HCT116 (cell line): ENCODE data around the gene UTP18. TPM values are rescaled to one million over a fixed set of nuclear protein-coding genes. Genes with fewer than 3 reads are reported as not detected.

ENCODE experiments used
- ATAC-seq: fragments of 200-7000 bp; cut with Tn5 transposase; 2 replicates; pipeline ENCODE4 v1.9.1; 2020; ENCODE audit warnings: mild to moderate bottlenecking, moderate library complexity
- Bru-seq: library from RNA; stranded (reverse); fragments of 400-500 nt; gene quantifications from one replicate; lab custom pipeline; 2021; lab: Mats Ljungman, UMichigan
- BruChase-seq, 2 experiments: library from RNA; stranded (reverse); fragments of 400-500 nt; gene quantifications; one replicate each; lab custom pipeline; 2021; lab: Mats Ljungman, UMichigan
- BruUV-seq: library from RNA; stranded (reverse); fragments of 400-500 nt; replicated peaks from 2 replicates; lab custom pipeline; 2021; lab: Mats Ljungman, UMichigan
- CTCF ChIA-PET: fragments of 300-600 bp; sonication (Branson Sonifier 250); formaldehyde crosslinking; loops from one replicate; lab custom pipeline; 2021; ENCODE audit warnings: antibody characterized with exemption; lab: Charles Lee
- POLR2A ChIA-PET: fragments of 300-600, 350-600 bp; sonication (Branson Sonifier 250); formaldehyde crosslinking; loops from one replicate; lab custom pipeline; 2021; ENCODE audit warnings: antibody characterized with exemption; lab: Charles Lee
- RAD21 ChIA-PET, 2 experiments: fragments of 300-600 bp; sonication (Branson Sonifier 250); formaldehyde crosslinking; loops; one replicate each; lab custom pipeline; 2023; ENCODE audit warnings: low total read pairs in 2 of 2; ENCODE audit not compliant: uncharacterized antibody in 2 of 2, unreplicated experiment in 2 of 2, low non-redundant PET in 1 of 2; lab: Charles Lee
- DNase-seq: peaks from one replicate; pipeline ENCODE4 v3.0.0-alpha.2; 2010; ENCODE audit warnings: low read depth, low spot score
- H2AFZ ChIP-seq: fragments of 200-600 bp; shearing (Covaris generic), sonication (generic); 2 replicates; pipeline ENCODE4 v1.6.1; 2017; ENCODE audit warnings: low read depth, mixed run types, mixed read lengths, antibody characterized with exemption, low read length; ENCODE audit not compliant: poor library complexity, severe bottlenecking
- H3K27ac ChIP-seq: 2 replicates; pipeline ENCODE4 v1.5.1; 2012; ENCODE audit warnings: low read depth, low read length
- H3K27me3 ChIP-seq: fragments of 200-600 bp; sonication (generic); 2 replicates; pipeline ENCODE4 v1.6.1; 2016; ENCODE audit warnings: mixed run types, low read length, mixed read lengths; ENCODE audit not compliant: insufficient read depth
- H3K36me3 ChIP-seq, 2 experiments: fragments of 200-500 bp in 1 of 2; fragments of 200-600 bp in 1 of 2; sonication (Bioruptor generic) in 1 of 2; sonication (generic) in 1 of 2; 2 replicates each; pipeline versions ENCODE4 v1.5.1 to v1.6.1; 2014 to 2016; ENCODE audit warnings: low read length in 2 of 2, inconsistent platforms in 1 of 2, mixed read lengths in 1 of 2, mixed run types in 1 of 2; ENCODE audit not compliant: insufficient read depth in 2 of 2, control insufficient read depth in 1 of 2
- H3K4me1 ChIP-seq, 2 experiments: fragments of 200-600 bp in 1 of 2; sonication (generic) in 1 of 2; 2 replicates each; pipeline versions ENCODE4 v1.5.1 to v1.6.1; 2012 to 2017; ENCODE audit warnings: low read length in 2 of 2, inconsistent platforms in 1 of 2, mild to moderate bottlenecking in 1 of 2, mixed read lengths in 1 of 2, mixed run types in 1 of 2, moderate library complexity in 1 of 2; ENCODE audit not compliant: insufficient read depth in 2 of 2, control insufficient read depth in 1 of 2
- H3K4me2 ChIP-seq: fragments of 200-600 bp; sonication (generic); 2 replicates; pipeline ENCODE4 v1.6.1; 2017; ENCODE audit warnings: mixed run types, low read length, mixed read lengths
- H3K4me3 ChIP-seq, 2 experiments: fragments of 200-600 bp in 1 of 2; sonication (generic) in 1 of 2; replicated peaks in 1 of 2; 2 replicates each; pipeline ENCODE4 v1.5.1; 2011 to 2016; ENCODE audit warnings: low read length in 2 of 2, control low read depth in 1 of 2, low read depth in 1 of 2, mild to moderate bottlenecking in 1 of 2, mixed read lengths in 1 of 2, mixed run types in 1 of 2
- H3K79me2 ChIP-seq: fragments of 200-600 bp; sonication (generic); 2 replicates; pipeline ENCODE4 v1.6.1; 2017; ENCODE audit warnings: mild to moderate bottlenecking, mixed run types, low read length, moderate library complexity, mixed read lengths; ENCODE audit not compliant: insufficient read depth
- H3K9ac ChIP-seq: fragments of 200-600 bp; sonication (generic); 2 replicates; pipeline ENCODE4 v1.6.1; 2016; ENCODE audit warnings: low read length, mixed read lengths
- H3K9me2 ChIP-seq: fragments of 200-600 bp; sonication (generic), shearing (Covaris generic); 2 replicates; pipeline ENCODE4 v1.6.1; 2017; ENCODE audit warnings: mixed run types, mild to moderate bottlenecking, moderate library complexity; ENCODE audit not compliant: insufficient read depth
- H3K9me3 ChIP-seq, 2 experiments: fragments of 200-500 bp in 1 of 2; fragments of 200-600 bp in 1 of 2; sonication (Bioruptor generic) in 1 of 2; sonication (generic) in 1 of 2; 2 replicates each; pipeline ENCODE4 v1.6.1; 2014 to 2017; ENCODE audit warnings: low read length in 2 of 2, mixed read lengths in 2 of 2, inconsistent platforms in 1 of 2, low read depth in 1 of 2, mild to moderate bottlenecking in 1 of 2, mixed run types in 1 of 2, moderate library complexity in 1 of 2; ENCODE audit not compliant: control insufficient read depth in 1 of 2, insufficient read depth in 1 of 2
- H4K20me1 ChIP-seq: fragments of 200-600 bp; sonication (generic), shearing (Covaris generic); 2 replicates; pipeline ENCODE4 v1.6.1; 2017; ENCODE audit warnings: mixed run types, mild to moderate bottlenecking, moderate library complexity; ENCODE audit not compliant: insufficient read depth
- CBX3 ChIP-seq: IDR thresholded peaks from 2 replicates; pipeline ENCODE4 v1.6.1; 2012; ENCODE audit warnings: low read depth
- CEBPB ChIP-seq: IDR thresholded peaks from 2 replicates; pipeline ENCODE4 v1.6.1; 2012; ENCODE audit warnings: low read depth
- CTCF ChIP-seq, 3 experiments: fragments of 200-600 bp in 1 of 3; sonication (generic) in 1 of 3; IDR thresholded peaks in 2 of 3; conservative IDR thresholded peaks in 1 of 3; 2 replicates each; pipeline ENCODE4 v1.5.1; 2012 to 2017; ENCODE audit warnings: low read depth in 2 of 3, low read length in 2 of 3, antibody characterized with exemption in 1 of 3, borderline replicate concordance in 1 of 3, control low read depth in 1 of 3, mild to moderate bottlenecking in 1 of 3, mixed read lengths in 1 of 3, mixed run types in 1 of 3, moderate library complexity in 1 of 3; ENCODE audit not compliant: insufficient read depth in 1 of 3
- EGR1 ChIP-seq: IDR thresholded peaks from 2 replicates; pipeline ENCODE4 v1.6.1; 2012; ENCODE audit warnings: low read depth
- ELF1 ChIP-seq: IDR thresholded peaks from 2 replicates; pipeline ENCODE4 v1.6.1; 2012; ENCODE audit warnings: low read depth, borderline replicate concordance
- EZH2phosphoT487 ChIP-seq: fragments of 200-600 bp; IDR thresholded peaks from 2 replicates; pipeline ENCODE4 v1.6.1; 2018; ENCODE audit warnings: antibody characterized with exemption, borderline replicate concordance
- FOSL1 ChIP-seq: IDR thresholded peaks from 2 replicates; pipeline ENCODE4 v1.6.1; 2012; ENCODE audit warnings: low read depth
- JUND ChIP-seq: IDR thresholded peaks from 2 replicates; pipeline ENCODE4 v1.6.1; 2012
- MAX ChIP-seq: IDR thresholded peaks from 2 replicates; pipeline ENCODE4 v1.6.1; 2012
- POLR2A ChIP-seq: IDR thresholded peaks from 2 replicates; pipeline ENCODE4 v1.7.0; 2011; ENCODE audit warnings: borderline replicate concordance; ENCODE audit not compliant: insufficient read depth, insufficient read length; ENCODE audit errors: extremely low read depth
- POLR2AphosphoS5 ChIP-seq: IDR thresholded peaks from 2 replicates; pipeline ENCODE4 v1.6.1; 2011; ENCODE audit warnings: mild to moderate bottlenecking, low read depth, low read length, moderate library complexity
- SIN3A ChIP-seq: IDR thresholded peaks from 2 replicates; pipeline ENCODE4 v1.6.1; 2012; ENCODE audit warnings: low read depth
- SP1 ChIP-seq: IDR thresholded peaks from 2 replicates; pipeline ENCODE4 v1.6.1; 2012; ENCODE audit warnings: low read depth
- SRF ChIP-seq: IDR thresholded peaks from 2 replicates; pipeline ENCODE4 v1.6.1; 2012; ENCODE audit warnings: low read depth
- TCF7L2 ChIP-seq: IDR thresholded peaks from 2 replicates; pipeline ENCODE4 v1.7.0; 2011; ENCODE audit warnings: borderline replicate concordance, inconsistent platforms; ENCODE audit not compliant: insufficient read depth, insufficient read length; ENCODE audit errors: extremely low read depth
- YY1 ChIP-seq: IDR thresholded peaks from 2 replicates; pipeline ENCODE4 v1.6.1; 2011; ENCODE audit warnings: low read length, low read depth, moderate library complexity, mild to moderate bottlenecking; ENCODE audit not compliant: insufficient replicate concordance; ENCODE audit errors: extremely low read depth
- ZFX ChIP-seq: fragments of 450-650 bp; IDR thresholded peaks from 2 replicates; pipeline ENCODE4 v1.6.1; 2017
- intact Hi-C: fragments of 100-400 bp; cut with micrococcal nuclease; formaldehyde crosslinking; loops from 2 replicates; pipeline ENCODE4 v1.10.0; 2022
- long read RNA-seq: library from polyadenylated mRNA; unstranded; transcript quantifications from one replicate; pipeline ENCODE4 v2.0.0, GENCODE V29; 2021; ENCODE audit not compliant: unreplicated experiment
- polyA plus RNA-seq: library from polyadenylated mRNA; unstranded; fragments of >200 nt; gene quantifications from 2 replicates; pipeline ENCODE4 v1.2.1, GENCODE V29; 2012; ENCODE audit warnings: missing spikeins
- total RNA-seq: library from RNA; stranded (reverse); gene quantifications from one replicate; pipeline ENCODE4 v1.2.1, GENCODE V29; 2021; ENCODE audit not compliant: unreplicated experiment

UTP18 gene
- total RNA-seq = 92.6 TPM
- 29.8 and 41.2 TPM in 2 replicates for polyA plus RNA-seq
- Bru-seq, nascent RNA = percentile 94 among the genes with signal in this experiment
- percentile 90 among the genes with signal in this experiment for BruChase-seq, experiment 1, labeled RNA remaining after a 6-hour chase
- BruChase-seq, experiment 2, labeled RNA remaining after a 2-hour chase = percentile 87 among the genes with signal in this experiment
- long read RNA-seq, transcript UTP18-201 (14 exons, 1,894 nt) = major isoform, 219 of 257 reads
- long read RNA-seq, partial matches to known transcripts = 23 of 257 reads
- long read RNA-seq, other reads (novel, unspliced or antisense) = 15 of 257 reads

- peak within 1 kb of the TSS; percentile 90 for H3K9ac ChIP-seq
- H3K4me3 ChIP-seq = peak within 1 kb of the TSS; percentile 89 to 91
- ChIA-PET CTCF (no interaction called here), RAD21 (no interaction called here), POLR2A (interaction anchor here (0.8 kb wide), 1 partner anchor 9 kb away, joined by 3 read pairs; no protein-coding TSS in a partner anchor)
- H3K4me1 ChIP-seq = peaks cover 22 to 33% of the 10 kb centered on the region in 2 experiments
- no peaks in the 10 kb centered on the region for H3K9me3 ChIP-seq
- intact Hi-C loops = loop anchor here (1.0 kb wide), 1 partner anchor 91 kb away; no protein-coding TSS in a partner anchor
- H3K27me3 ChIP-seq = no peaks in the 10 kb centered on the region
- DNase-seq (peak; percentile 98), ATAC-seq (peak; percentile 84)
- peaks cover 23% of the 10 kb centered on the region; the same call in 1 of the 2 replicates for H4K20me1 ChIP-seq
- peaks cover 22 to 26% of the 10 kb centered on the region in 2 experiments; a peak in 3 of 4 replicates for H3K36me3 ChIP-seq
- no peaks in the 10 kb centered on the region for H3K9me2 ChIP-seq
- H2AFZ ChIP-seq = no peak within 1 kb of the TSS
- H3K4me2 ChIP-seq = peak within 1 kb of the TSS; percentile 88
- peaks cover 96% of the 10 kb centered on the region for H3K79me2 ChIP-seq
- peak within 1 kb of the TSS; percentile 97 for H3K27ac ChIP-seq
- peak; percentile 98 for TF ChIP-seq SP1
- peak; percentile 78 for TF ChIP-seq POLR2A
- no peak for TF ChIP-seq TCF7L2
- TF ChIP-seq EGR1 = peak; percentile 67
- TF ChIP-seq ZFX = peak; percentile 99
- TF ChIP-seq CBX3 = 0 out of 2 replicates have a peak, but pooled peaks have one; percentile 73
- peak; percentile 92 for TF ChIP-seq JUND
- TF ChIP-seq ELF1 = peak; percentile 88
- TF ChIP-seq POLR2AphosphoS5 = peak; percentile 78
- no peak for TF ChIP-seq FOSL1
- no peak for TF ChIP-seq EZH2phosphoT487
- TF ChIP-seq MAX = peak; percentile 98
- TF ChIP-seq CTCF (IDR thresholded peaks at IDR 0.05 in 2 of 3, conservative IDR thresholded peaks at IDR 0.05 in 1 of 3; ENCODE audit: borderline replicate concordance in 1 of 3, insufficient read depth in 1 of 3, low read depth in 2 of 3, low read length in 2 of 3) = no peak
- TF ChIP-seq SIN3A = peak; percentile 76
- TF ChIP-seq CEBPB = no peak
- no peak; the same call in 1 of the 2 replicates for TF ChIP-seq SRF
- TF ChIP-seq YY1 = no peak
- no TSS peak for BruUV-seq
Measured at GRCh38 chr17:51260237-51261023, at the start of gene UTP18. Gene UTP18, plus strand, starts transcription at chr17:51260546. Its CDS starts 39 bp downstream, at chr17:51260585.
